Glomerular endothelial cell (primary cell): Measurements from ENCODE around the gene NR4A2. TPM values are rescaled to one million over a fixed set of nuclear protein-coding genes. Genes with fewer than 3 reads are reported as not detected.
"Not testable (repeated sequence)": the region's sequence is repeated elsewhere in the genome, so short reads cannot be mapped to it uniquely, and the experiment has no call there.

Source experiments
- DNase-seq: peaks from one replicate; pipeline ENCODE4 v3.0.0-alpha.2; 2011; ENCODE audit warnings: low read depth, low spot score; ENCODE audit errors: extremely low read depth
- total RNA-seq: library from RNA; depleted of rRNA; stranded (reverse); fragments of >200 nt; gene quantifications from 2 replicates; pipeline ENCODE4 v1.2.3, GENCODE V29; 2015

Gene NR4A2
- total RNA-seq, 1 donor from 2014 or later, result 0.58 TPM

DNA sequence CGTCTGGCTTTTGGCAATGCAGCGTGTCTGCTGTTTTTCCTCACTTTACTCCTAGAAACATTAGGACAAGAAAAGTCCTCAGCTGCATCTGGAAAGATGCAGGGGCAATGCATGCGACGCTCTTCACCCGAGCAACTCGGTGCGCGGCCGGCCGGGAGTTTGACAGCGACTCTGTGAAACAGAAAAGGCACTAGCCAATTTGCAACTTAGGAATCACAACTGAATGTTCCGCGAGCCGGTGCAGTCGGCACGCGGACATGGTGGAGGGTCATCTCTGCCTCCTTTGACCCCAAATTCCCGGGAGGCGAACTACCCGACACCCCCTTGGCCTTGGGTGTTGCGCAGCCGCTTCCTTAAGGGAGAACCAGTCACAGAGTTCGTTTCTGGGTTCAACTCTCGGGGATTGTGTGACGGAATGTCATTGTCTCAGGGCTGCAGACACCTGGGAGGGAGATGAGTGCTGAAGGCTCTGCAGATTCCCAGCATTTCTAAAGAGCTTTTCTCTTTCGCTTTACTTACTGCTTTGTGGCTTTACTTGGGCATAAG lies 9.8 kb downstream of the NR4A2 start:
- DNase-seq, result no peak

DNA sequence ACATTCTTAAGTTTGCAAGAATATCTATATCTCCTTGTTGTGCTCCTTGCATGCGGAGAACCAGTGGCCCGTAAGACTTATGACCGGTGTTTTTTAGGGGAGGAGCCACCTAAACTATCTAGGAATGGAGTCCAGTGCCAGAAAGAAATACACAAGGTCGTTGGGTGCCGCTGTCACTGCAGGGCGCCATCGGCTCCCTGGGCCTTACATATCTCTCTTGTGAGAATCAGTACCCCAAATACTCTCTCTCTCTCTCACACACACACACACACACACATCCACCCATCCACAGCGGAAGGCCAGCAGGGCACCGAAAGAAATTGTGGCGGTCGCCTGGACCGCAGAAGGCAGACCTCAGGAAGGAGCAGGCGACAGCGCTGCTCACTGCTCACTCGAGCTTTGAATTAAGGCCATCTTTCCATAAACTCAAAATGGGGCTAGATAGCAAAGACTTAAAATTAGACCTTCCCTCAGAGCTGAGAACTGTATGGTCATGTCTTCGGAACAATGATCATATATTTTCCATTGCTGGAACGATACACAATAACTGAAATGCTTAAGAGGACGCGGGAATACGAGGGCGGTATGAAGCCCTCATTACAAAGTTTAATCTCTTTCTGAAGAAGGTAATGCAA lies 10.4 kb downstream of the NR4A2 start:
- no peak for DNase-seq

DNA sequence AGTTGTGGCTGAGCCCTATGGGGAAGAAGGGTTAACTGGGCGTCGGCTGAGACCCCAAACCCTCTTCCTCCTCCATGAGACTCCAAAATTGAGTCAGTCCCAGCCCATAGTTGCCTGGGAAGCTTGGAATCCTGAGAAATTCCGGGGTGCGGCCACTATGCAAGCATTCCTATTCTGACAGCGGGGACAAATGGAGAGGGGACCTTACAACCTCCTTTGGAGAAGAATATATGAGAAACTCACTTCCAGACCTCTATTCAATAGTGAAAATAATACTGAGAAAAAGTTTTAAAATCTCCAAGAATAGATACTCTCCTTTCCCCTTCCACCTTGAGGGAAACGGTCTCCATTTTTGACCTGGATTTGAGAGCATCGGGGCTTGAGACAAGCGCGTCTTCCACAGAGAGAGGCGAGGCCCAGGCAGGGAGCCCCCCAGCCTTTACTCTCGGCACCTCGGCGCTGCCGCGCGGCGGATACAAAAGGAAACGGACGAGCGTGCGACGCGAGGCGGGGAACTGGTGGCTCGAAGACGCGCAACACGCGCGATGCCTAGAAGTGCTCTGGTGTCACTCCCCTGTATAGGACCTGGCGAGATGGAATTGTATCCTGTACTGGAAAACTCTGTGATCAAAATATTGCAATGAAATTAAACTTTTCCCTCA lies 11.1 kb downstream of the NR4A2 start:
- no peak for DNase-seq

DNA sequence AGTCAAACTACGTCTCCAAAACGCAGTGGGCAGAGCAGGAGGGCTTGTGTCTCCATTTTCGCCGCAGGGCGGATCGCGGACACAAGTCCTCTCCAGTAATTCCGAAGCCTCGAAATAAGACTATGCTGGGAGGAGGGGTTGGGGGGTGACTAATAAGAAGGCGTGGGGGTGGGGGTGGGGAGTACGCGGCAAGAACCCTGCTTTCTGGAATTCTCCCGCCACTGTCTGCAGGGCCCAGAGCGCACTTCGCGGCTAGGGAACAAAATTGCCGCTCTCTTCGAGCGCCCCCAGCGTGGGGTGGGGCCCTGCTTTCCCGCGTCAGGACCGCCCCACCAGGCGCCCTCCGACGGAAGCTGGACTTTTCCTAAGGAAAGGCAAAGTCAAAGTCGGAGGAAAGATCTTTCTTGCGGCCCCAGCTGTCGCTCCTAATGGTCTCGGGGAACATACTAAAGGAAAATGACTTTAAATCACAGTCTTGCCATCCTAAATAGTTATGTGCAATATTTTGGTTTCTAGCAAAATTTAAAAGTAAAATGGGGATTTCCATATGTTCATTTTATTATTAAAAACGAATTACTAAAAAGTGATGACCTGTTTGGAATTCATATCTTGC lies 11.9 kb downstream of the NR4A2 start:
- no peak for DNase-seq

DNA sequence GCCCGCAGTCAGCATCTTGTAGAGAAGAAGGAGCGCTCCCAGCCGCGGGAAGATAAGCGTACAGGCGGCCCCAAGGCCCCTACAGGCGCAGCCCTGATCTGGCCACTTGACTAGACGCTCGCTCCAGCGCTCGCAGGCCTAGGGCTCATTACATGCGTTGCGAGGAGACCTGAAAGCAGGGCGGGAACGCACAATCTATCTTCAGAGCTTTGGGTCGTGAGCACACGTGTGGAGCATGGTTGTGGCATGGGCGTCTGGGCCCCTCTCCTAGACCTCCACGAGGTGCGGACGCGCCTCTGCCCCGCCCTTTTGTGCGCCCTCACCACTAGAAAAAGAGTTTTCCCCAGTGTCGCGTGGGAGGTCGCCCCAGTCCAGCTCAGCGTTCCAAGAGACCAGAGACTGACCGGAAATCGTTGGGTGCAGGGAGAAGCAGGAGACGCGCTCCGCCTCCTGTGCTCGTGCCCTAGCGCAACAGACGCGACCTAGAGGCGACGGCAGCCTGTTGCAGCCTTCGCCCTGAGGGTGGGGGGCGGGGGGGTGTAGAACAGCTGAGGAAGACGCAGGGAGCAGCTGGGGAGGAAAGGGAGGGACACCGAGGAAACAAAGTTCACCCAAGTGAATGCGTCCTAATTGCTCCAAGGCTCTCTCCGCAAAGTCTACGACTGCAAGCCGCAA lies 12.6 kb downstream of the NR4A2 start:
- DNase-seq, result no peak

DNA sequence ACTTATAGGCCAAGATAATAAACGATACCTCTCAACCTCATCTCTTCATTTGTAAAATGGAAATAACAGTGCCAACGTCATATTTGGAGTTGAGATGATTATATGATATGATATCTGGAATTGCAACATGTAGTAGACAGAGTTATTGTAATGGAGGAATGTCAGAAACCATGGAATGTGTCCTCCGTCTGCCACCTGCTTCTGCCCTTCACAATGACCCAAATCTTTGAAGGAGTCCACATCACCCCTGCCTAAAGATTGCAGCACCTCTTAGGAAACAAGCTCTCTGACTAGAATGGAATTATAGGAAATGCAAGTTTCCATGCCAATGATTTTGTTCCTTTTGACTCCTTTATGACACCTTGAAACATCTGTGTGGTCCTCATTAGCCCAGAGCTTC lies 14.9 kb downstream of the NR4A2 start:
- DNase-seq, result no peak

DNA sequence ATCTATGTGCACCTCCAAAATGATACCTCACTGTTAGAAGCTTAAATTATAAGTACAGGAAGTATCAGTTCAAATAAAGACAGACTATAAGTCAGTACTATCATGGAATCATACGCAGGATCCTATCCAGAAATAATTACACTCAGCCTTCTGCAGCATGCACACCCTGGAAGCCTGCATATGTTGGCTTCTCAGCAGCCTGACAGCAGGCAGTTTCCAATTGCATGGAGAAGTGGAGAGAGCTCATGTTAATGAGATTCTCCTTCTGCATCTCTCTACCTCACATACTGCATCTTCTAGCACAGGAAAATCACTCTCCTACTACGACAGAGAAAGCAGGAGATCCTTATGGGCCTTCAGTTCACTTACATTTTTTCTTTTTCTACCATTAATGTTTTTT lies 20.5 kb downstream of the NR4A2 start:
- DNase-seq, result no peak

DNA sequence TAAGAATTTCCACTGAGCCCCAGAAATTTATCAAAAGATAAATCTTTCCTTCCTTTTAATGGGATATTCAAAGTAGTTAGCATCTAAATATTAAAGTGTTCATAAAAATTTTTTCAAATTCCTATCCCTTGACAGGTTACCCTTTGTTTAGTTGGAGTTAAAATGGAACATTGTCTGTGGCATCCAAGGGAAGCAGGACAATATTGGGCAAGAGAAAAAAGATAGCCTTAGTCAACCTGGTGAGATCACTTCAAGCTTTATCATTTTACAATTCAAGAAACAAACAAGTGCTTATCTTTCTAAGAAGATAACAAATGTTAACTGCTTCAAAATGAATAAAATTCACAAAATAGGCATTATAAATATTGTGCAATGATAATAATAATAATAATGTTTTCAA lies 21.7 kb downstream of the NR4A2 start:
- no peak for DNase-seq

DNA sequence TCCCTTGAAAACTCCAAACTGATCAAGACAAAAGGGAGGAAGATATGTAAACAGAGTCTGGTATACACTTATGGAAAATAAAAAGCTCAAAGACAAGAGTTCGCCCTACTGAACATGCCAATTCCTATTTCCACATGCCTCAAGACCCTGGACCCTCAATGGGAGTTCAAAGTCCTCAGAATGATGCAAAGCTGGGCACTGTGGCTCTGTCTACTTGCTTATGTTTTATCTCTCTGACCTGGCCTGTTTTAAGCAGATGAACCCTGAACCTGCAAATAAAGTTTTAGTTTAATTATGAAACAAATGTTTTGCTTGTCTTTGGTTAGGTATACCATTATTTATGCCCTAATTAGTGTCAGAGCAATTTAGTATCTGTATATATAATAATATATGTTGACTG lies 22.6 kb downstream of the NR4A2 start:
- DNase-seq, result no peak

DNA sequence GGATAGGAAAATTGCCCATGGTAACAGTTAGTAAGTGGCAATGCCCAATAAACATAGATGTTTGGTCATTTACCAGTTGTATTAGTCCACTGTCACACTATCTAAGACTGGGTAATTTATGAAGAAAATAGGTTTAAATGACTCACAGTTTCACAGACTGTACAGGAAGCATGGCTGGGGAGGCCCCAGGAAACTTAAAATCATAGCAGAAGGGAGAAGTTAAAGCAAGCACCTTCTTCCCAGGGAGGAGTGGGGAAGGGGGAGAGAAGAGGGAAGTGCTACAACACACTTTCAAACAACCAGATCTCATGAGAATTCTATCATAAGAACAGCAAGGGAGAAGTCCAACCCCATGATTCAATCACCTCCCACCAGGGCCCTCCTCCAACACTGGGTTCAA lies 23.4 kb downstream of the NR4A2 start:
- no peak for DNase-seq

DNA sequence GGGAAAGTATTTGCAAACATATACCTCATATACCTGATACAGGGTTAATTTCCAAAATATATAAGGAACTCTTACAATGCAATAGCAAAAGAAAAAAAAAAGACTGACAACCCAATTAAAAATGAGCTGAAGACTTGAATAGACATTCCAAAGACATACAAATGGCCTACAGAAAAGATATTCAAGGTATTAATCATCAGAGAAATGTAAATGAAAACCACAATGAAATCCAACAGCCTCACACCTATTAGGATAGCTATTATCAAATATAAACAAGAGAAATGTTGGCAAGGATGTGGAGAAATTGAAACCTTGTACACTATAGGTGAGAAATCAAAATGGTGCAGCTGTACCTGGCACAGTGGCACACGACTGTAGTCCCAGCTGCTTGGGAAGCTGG lies 25.7 kb downstream of the NR4A2 start:
- DNase-seq, result no peak

DNA sequence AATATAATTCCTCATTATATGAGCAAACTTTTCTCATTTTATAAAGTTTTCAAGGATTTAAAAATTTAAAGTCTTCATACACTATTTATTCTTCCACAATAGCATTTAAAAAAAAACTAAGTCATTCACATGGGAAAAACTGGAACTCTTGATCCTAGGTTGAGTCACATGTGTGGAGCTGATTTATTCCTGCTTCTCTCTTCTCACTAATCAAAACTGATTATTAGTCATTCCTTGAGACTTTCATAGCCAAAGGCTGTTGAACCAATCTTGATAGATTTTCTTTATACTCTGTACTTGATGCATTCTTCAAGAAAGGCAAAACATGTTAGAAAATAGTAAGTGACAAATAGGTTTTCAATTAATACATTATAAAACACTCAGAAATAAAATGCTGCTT lies 27.4 kb downstream of the NR4A2 start:
- DNase-seq, result no peak

DNA sequence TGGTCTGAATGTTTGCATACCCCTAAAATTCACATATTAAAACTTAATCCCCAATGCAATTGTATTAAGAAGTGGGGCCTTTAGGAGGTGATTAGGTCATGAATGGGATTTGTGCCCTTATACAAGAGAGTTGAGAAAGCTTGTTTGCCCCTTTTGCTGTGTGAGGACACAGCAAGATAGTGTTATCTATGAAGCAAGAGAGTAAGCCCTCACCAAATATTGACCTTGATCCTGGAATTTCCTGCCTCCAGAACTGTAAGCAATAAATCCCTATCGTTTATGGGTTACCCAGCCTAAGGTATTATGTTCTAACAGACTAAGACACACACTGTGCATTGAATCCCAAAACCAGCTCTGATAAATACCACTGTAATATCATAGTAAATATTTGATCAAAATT lies 32.2 kb downstream of the NR4A2 start:
- no peak for DNase-seq

DNA sequence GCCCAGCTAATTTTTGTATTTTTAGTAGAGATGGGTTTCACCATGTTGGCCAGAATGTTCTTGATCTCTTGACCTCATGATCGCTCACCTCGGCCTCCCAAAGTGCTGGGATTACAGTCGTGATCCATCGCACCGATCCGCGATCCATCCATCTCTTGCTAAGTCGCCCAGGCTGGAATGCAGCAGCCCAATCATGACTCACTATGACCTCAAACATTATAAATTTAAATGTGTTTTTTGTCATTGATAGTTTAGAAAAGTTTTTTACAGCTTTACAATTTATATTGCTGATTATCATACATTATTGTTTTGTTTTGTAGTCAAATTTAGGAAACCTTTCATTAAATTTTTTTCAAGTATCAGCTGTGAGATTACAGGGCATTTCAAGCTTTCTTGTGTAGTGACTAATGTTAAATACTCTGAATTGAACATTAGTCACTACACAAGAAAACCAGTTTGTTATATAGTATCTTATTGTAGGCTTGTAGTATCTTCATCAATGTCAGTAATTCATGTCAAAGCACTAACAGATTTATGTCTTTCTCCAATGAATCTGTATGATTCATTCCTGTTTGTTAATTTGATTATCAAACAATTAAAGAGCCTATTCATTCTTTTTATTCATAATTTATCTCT lies 37.5 kb downstream of the NR4A2 start:
- DNase-seq, result no peak

DNA sequence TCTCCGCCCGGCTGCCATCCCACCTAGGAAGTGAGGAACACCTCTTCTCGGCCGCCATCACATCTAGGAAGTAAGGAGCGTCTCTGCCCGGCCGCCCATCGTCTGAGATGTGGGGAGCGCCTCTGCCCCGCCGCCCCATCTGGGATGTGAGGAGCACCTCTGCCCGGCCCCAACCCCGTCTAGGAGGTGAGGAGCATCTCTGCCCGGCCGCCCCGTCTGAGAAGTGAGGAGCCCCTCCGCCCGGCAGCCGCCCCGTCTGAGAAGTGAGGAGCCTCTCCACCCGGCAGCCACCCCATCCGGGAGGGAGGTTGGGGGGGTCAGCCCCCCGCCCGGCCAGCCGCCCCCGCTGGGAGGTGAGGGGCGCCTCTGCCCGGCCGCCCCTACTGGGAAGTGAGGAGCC lies 39.1 kb downstream of the NR4A2 start:
- DNase-seq, result not testable (repeated sequence)

DNA sequence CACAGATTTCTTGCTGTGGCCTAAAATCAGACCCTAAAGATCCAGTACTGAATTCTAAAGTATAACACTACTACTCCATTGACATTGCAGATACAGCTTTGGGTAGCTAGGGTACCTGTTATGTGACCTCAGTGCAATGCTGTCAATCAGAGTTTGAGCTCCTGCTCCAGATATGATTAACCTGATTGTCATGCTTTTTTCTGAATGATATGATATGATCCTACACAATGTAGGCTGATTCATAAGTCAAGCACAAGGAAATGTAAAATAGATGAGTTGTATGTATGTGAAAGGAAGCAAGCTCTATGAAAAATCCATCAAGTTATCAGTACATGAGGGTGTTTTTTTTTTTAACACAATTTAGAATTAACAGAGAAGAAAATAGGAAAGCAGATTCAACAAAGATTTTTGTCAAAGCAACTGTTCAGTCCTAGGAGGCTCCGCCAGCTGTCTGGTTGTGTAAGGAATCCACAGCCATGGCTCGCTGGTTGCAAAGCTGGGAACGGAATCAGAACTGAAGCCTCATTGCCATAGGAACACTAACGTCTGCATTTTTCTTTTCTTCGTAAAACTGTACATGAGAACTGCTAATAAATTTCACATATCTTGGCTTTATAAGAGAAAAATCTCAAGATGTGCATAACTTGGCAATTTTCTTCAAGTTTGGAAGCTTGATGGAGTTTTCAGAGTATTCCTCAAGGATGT lies 52.9 kb downstream of the NR4A2 start:
- DNase-seq, result no peak
